Ectodermal cell (in vitro differentiated cells): ENCODE data around the gene BAZ2B.
"Not testable (repeated sequence)": the region's sequence is repeated elsewhere in the genome, so short reads cannot be mapped to it uniquely, and the experiment has no call there.

Experiments used
- H3K27ac ChIP-seq: 2 replicates; pipeline ENCODE4 v1.7.0; 2013; ENCODE audit warnings: mild to moderate bottlenecking, low read depth, low read length; ENCODE audit not compliant: insufficient read depth, poor library complexity, severe bottlenecking
- H3K27me3 ChIP-seq: 2 replicates; pipeline ENCODE4 v1.7.0; 2013; ENCODE audit warnings: mild to moderate bottlenecking, low read length; ENCODE audit not compliant: insufficient read depth, control insufficient read depth, poor library complexity, severe bottlenecking
- H3K36me3 ChIP-seq: one replicate; pipeline ENCODE4 v1.7.0; 2013; ENCODE audit warnings: low read length; ENCODE audit not compliant: control insufficient read depth, insufficient read depth
- H3K4me1 ChIP-seq: one replicate; pipeline ENCODE4 v1.7.0; 2013; ENCODE audit warnings: low read length; ENCODE audit not compliant: control insufficient read depth, insufficient read depth
- H3K4me3 ChIP-seq: 2 replicates; pipeline ENCODE4 v1.7.0; 2013; ENCODE audit warnings: low read depth, low read length, control low read depth; ENCODE audit not compliant: insufficient read depth
- H3K9me3 ChIP-seq: 2 replicates; pipeline ENCODE4 v1.7.0; 2013; ENCODE audit warnings: mild to moderate bottlenecking, low read length, moderate library complexity; ENCODE audit not compliant: control insufficient read depth
- WGBS, 2 experiments: methylation state at CpG; one replicate each; pipeline ENCODE4 v1.1.7; 2013; ENCODE audit warnings: missing lambda C conversion rate in 2 of 2; 5-methylcytosine and 5-hydroxymethylcytosine counted together

Gene BAZ2B

DNA sequence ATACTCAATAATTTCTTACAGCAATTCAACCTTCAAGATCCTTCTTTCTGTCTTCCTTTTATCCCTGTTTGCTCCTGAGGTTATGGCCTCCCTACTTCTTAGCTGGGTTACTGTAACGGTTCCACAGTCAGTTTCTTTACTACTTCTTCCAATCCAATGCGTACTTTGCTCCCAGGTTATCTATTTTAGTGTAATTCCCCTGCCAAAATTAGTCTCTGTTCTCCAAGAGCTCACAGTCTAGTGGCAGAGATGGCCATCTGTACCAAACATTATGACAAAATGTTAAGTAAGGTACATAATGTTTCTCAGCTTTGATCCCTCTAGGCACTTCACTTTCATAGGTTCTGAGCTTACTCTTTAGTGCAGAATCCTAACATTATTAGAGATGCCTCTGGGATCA lies 244.8 kb downstream of the BAZ2B start:
- H3K36me3 ChIP-seq: peaks cover 25% of the 10 kb centered on the region
- H3K4me1 ChIP-seq: no peaks in the 10 kb centered on the region
- H3K4me3 ChIP-seq: no peak overlapping the region
- 47 to 48% methylated on average over 2 of the region's 2 CpGs for WGBS, 2 experiments
- H3K9me3 ChIP-seq: no peaks in the 10 kb centered on the region
- no peak overlapping the region for H3K27ac ChIP-seq
- H3K27me3 ChIP-seq: no peaks in the 10 kb centered on the region

DNA sequence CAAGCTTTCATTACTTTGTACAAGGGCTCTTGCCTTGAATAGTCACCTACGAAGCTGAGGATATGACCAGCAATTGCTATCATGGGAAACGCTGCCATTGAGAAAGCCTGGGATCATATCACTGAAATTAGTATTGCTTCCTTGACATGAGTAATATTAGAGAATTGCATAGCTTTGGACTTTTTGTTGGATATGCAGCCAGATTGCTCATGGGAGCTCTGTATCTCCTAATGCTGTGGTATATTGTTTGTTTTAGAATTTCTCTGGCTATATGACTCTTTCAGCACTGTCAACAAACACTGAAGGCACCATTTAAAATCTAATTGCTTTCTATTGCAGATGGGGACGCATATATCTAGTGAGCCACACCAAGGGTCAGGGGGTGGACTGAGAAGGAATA lies 249.8 kb downstream of the BAZ2B start:
- Histone ChIP-seq H3K9me3 (no peaks in the 10 kb centered on the region), H3K27me3 (no peaks in the 10 kb centered on the region), H3K27ac (no peak overlapping the region), H3K4me1 (no peaks in the 10 kb centered on the region), H3K4me3 (no peak overlapping the region), H3K36me3 (peaks cover 28% of the 10 kb centered on the region)
- WGBS, 2 experiments: 94 to 98% methylated on average over 3 of the region's 3 CpGs

- H3K4me1 ChIP-seq: no peaks in the 10 kb centered on the region
- H3K36me3 ChIP-seq: peaks cover 17% of the 10 kb centered on the region
- no peak overlapping the region for H3K27ac ChIP-seq
- no peaks in the 10 kb centered on the region for H3K9me3 ChIP-seq
- no peaks in the 10 kb centered on the region for H3K27me3 ChIP-seq
- H3K4me3 ChIP-seq: no peak overlapping the region
- 90 to 98% methylated on average over 2 of the region's 2 CpGs for WGBS, 2 experiments
Measured at GRCh38 chr2:159362816-159363251, 253.5 kb downstream of the BAZ2B start.

DNA sequence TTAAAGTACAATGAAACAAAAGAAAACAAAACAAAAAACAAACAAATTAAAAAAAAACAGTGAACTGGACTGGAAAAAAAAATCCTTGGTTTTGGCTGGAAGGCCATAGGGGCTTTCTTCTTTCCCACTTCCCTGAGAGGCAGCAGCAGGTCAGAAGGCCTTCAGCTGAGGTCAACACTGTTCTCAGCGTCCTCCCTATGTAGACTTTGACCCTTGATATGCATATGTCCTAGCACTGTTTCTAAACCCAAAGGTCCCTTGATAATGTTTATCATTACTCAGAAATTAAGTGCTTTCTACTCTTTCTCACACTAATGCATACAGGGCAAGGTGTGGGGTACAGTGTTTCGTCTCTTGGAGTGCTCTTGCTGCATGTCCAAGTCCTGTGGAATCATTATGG lies 254.3 kb downstream of the BAZ2B start:
- Histone ChIP-seq H3K4me3 (no peak overlapping the region), H3K27ac (no peak overlapping the region), H3K27me3 (no peaks in the 10 kb centered on the region), H3K36me3 (peaks cover 17% of the 10 kb centered on the region), H3K9me3 (no peaks in the 10 kb centered on the region), H3K4me1 (no peaks in the 10 kb centered on the region)
- 95% methylated on average over 2 of the region's 2 CpGs for WGBS, 2 experiments

DNA sequence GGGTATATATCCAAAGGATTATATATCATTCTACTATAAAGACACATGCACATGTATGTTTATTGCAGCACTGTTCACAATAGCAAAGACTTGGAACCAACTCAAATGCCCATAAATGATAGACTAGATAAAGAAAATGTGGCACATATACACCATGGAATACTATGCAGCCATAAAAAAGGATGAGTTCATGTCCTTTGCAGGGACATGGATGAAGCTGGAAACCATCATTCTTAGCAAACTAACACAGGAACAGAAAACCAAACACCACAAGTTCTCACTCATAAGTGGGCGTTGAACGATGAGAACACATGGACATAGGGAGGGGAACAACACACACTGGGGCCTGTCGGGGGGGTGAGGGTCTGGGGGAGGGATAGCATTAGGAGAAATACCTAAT lies 254.7 kb downstream of the BAZ2B start:
- not testable (repeated sequence) for H3K27ac ChIP-seq, H3K9me3 ChIP-seq, H3K27me3 ChIP-seq, H3K4me1 ChIP-seq, H3K4me3 ChIP-seq
- peaks cover 13% of the 10 kb centered on the region for H3K36me3 ChIP-seq
- 97 to 100% methylated on average over 3 of the region's 3 CpGs for WGBS, 2 experiments

DNA sequence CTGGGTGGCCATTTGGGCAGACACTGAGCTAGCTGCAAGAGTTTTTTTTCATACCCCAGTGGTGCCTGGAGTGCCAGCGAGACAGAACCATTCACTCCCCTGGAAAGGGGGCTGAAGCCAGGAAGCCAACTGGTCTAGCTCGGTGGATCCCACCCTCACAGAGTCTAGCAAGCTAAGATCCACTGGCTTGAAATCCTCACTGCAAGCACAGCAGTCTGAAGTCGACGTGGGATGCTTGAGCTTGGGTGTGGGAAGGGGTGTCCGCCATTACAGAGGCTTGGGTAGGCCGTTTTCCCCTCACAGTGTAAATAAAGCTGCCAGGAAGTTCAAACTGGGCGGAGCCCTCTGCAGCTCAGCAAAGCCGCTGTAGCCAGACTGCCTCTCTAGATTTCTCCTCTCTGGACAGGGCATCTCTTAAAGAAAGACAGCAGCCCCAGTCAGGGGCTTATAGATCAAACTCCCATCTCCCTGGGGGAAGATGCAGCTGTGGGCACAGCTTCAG lies 260.2 kb downstream of the BAZ2B start:
- 90 to 96% methylated on average over 8 of the region's 8 CpGs for WGBS, 2 experiments
- Histone ChIP-seq H3K4me3 (no peak overlapping the region), H3K27ac (no peak overlapping the region), H3K27me3 (no peaks in the 10 kb centered on the region), H3K4me1 (no peaks in the 10 kb centered on the region), H3K36me3 (peaks cover 4% of the 10 kb centered on the region), H3K9me3 (no peaks in the 10 kb centered on the region)

- no peaks in the 10 kb centered on the region for H3K9me3 ChIP-seq
- H3K27me3 ChIP-seq: no peaks in the 10 kb centered on the region
- H3K4me1 ChIP-seq: no peaks in the 10 kb centered on the region
- no peak overlapping the region for H3K4me3 ChIP-seq
- WGBS, 2 experiments: 88 to 95% methylated on average over 3 of the region's 3 CpGs
- H3K36me3 ChIP-seq: peaks cover 9% of the 10 kb centered on the region
- no peak overlapping the region for H3K27ac ChIP-seq
Measured at GRCh38 chr2:159351977-159352376, 264.4 kb downstream of the BAZ2B start.

- Histone ChIP-seq H3K4me1 (no peaks in the 10 kb centered on the region), H3K4me3 (no peak overlapping the region), H3K9me3 (no peaks in the 10 kb centered on the region), H3K27ac (no peak overlapping the region), H3K27me3 (no peaks in the 10 kb centered on the region), H3K36me3 (peaks cover 5% of the 10 kb centered on the region)
- 95 to 96% methylated on average over 6 of the region's 6 CpGs for WGBS, 2 experiments
Measured at GRCh38 chr2:159349674-159350299, 266.6 kb downstream of the BAZ2B start.

DNA sequence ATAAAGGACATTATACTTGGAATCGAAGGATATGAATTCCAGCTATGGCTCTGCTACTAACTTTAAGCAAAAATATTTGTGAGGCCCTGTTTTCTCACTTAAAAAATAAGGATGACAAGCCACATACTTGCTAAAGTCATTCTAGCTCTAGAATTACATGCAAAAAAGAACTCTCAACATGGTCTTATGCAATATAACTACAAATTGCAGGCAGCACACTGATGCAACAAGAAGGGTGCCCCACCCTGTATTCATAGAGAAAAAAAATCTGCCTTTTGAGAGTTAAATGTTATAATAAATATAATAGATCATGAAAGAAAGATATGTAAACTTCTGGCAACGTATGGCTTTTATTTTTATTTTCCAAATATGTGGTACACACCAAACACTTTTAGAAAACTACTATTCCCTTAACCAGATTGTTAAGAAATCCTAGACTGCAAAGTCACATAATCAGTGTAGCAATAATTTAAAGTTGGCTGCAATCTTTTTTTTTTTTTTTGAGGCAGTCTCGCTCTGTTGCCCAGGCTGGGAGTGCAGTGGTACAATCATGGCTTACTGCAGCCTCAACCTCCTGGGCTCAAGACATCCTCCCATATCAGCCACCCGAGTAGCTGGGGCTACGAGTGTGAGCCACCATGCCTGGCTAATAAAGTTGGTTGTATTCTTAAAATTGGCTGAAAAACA lies 289.6 kb downstream of the BAZ2B start:
- H3K27me3 ChIP-seq: no peaks in the 10 kb centered on the region
- H3K4me1 ChIP-seq: no peaks in the 10 kb centered on the region
- no peak overlapping the region for H3K27ac ChIP-seq
- no peak overlapping the region for H3K4me3 ChIP-seq
- peaks cover 8% of the 10 kb centered on the region for H3K36me3 ChIP-seq
- WGBS, 2 experiments: 89 to 94% methylated on average over 4 to 5 of the region's 5 CpGs
- H3K9me3 ChIP-seq: no peaks in the 10 kb centered on the region

DNA sequence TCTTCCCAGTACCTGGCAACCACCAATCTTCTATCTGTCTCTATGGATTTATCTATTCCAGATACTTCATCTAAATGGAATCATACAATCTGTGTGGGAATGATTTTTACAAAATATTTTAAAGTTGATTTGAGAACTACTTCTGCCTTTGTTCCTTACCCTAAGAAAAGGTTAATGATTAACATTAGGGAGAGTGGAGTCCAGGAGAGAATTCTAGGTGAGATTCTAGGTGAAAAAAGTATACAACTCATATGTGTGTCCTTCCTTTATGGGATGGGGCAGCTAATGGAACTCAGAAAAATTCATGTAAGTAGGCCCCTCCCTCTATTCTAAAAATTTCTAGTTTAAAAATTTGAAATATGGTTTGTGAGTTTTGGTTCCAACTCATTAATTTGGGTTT lies 293.9 kb downstream of the BAZ2B start:
- Histone ChIP-seq H3K27me3 (no peaks in the 10 kb centered on the region), H3K4me3 (no peak overlapping the region), H3K27ac (no peak overlapping the region), H3K4me1 (no peaks in the 10 kb centered on the region), H3K36me3 (peaks cover 3% of the 10 kb centered on the region), H3K9me3 (no peaks in the 10 kb centered on the region)
